Osteocyte (in vitro differentiated cells): ENCODE results near the gene UBASH3A. TPM values are rescaled to one million over a fixed set of nuclear protein-coding genes. Genes with fewer than 3 reads are reported as not detected.

Experiments
- DNase-seq: peaks from one replicate; pipeline ENCODE4 v3.0.0; 2021; ENCODE audit warnings: mixed read lengths; ENCODE audit not compliant: unreplicated experiment; ENCODE audit errors: extremely low spot score
- H3K27ac Mint-ChIP-seq: one replicate; pipeline ENCODE4 v1.8.0; 2021; ENCODE audit warnings: mild to moderate bottlenecking, mixed read lengths; ENCODE audit not compliant: unreplicated experiment
- H3K27me3 Mint-ChIP-seq: one replicate; pipeline ENCODE4 v1.8.0; 2021; ENCODE audit warnings: mixed read lengths; ENCODE audit not compliant: unreplicated experiment
- H3K36me3 Mint-ChIP-seq: one replicate; pipeline ENCODE4 v1.8.0; 2021; ENCODE audit warnings: mixed read lengths; ENCODE audit not compliant: unreplicated experiment
- H3K4me1 Mint-ChIP-seq: one replicate; pipeline ENCODE4 v1.8.0; 2021; ENCODE audit warnings: mixed read lengths; ENCODE audit not compliant: unreplicated experiment
- H3K4me3 Mint-ChIP-seq: one replicate; pipeline ENCODE4 v1.8.0; 2021; ENCODE audit warnings: mild to moderate bottlenecking, moderate library complexity, mixed read lengths; ENCODE audit not compliant: unreplicated experiment
- H3K9me3 Mint-ChIP-seq: one replicate; pipeline ENCODE4 v1.8.0; 2021; ENCODE audit warnings: mixed read lengths; ENCODE audit not compliant: unreplicated experiment
- CTCF ChIP-seq: fragments of 200-600 bp; sonication (generic); IDR thresholded peaks from 2 replicates; pipeline ENCODE4 v1.5.0; 2021; ENCODE audit warnings: antibody characterized with exemption, mild to moderate bottlenecking, moderate library complexity
- total RNA-seq: library from RNA; stranded (reverse); gene quantifications from 2 replicates; pipeline ENCODE4 v1.2.1, GENCODE V29; 2021

UBASH3A gene
- total RNA-seq, 1 donor from 2014 or later: not detected

- no peak for TF ChIP-seq CTCF
- H3K4me3 Mint-ChIP-seq: no peak overlapping the region
- no peaks in the 10 kb centered on the region for H3K9me3 Mint-ChIP-seq
- no peak overlapping the region for H3K27ac Mint-ChIP-seq
- H3K27me3 Mint-ChIP-seq: peaks cover 21% of the 10 kb centered on the region
- peaks cover 5% of the 10 kb centered on the region for H3K4me1 Mint-ChIP-seq
- no peaks in the 10 kb centered on the region for H3K36me3 Mint-ChIP-seq
- DNase-seq: no peak
Measured at GRCh38 chr21:42414066-42414465, 10.4 kb downstream of the UBASH3A start.

- H3K27me3 Mint-ChIP-seq: peaks cover 21% of the 10 kb centered on the region
- H3K27ac Mint-ChIP-seq: no peak overlapping the region
- peaks cover 5% of the 10 kb centered on the region for H3K4me1 Mint-ChIP-seq
- no peaks in the 10 kb centered on the region for H3K36me3 Mint-ChIP-seq
- no peak overlapping the region for H3K4me3 Mint-ChIP-seq
- DNase-seq: no peak
- H3K9me3 Mint-ChIP-seq: no peaks in the 10 kb centered on the region
- no peak for TF ChIP-seq CTCF
Measured at GRCh38 chr21:42414553-42414927, 10.8 kb downstream of the UBASH3A start.

GRCh38 chr21:42414928-42415769, 11.4 kb downstream of the UBASH3A start:
- H3K27ac Mint-ChIP-seq: no peak overlapping the region
- peaks cover 5% of the 10 kb centered on the region for H3K4me1 Mint-ChIP-seq
- DNase-seq: no peak

GRCh38 chr21:42417533-42417932, 13.8 kb downstream of the UBASH3A start:
- Mint-ChIP-seq H3K9me3 (no peaks in the 10 kb centered on the region), H3K27ac (no peak overlapping the region), H3K4me1 (peaks cover 5% of the 10 kb centered on the region), H3K4me3 (no peak overlapping the region), H3K27me3 (peaks cover 36% of the 10 kb centered on the region), H3K36me3 (no peaks in the 10 kb centered on the region)
- no peak for DNase-seq
- TF ChIP-seq CTCF: no peak

More at GRCh38 chr21:42414928-42415769, 11.4 kb downstream of the UBASH3A start:
- H3K4me3 Mint-ChIP-seq: no peak overlapping the region
- H3K36me3 Mint-ChIP-seq: no peaks in the 10 kb centered on the region
- H3K9me3 Mint-ChIP-seq: no peaks in the 10 kb centered on the region
- TF ChIP-seq CTCF: no peak
- H3K27me3 Mint-ChIP-seq: peaks cover 20% of the 10 kb centered on the region

- H3K27ac Mint-ChIP-seq: no peak overlapping the region
- DNase-seq: no peak
- peaks cover 5% of the 10 kb centered on the region for H3K4me1 Mint-ChIP-seq
- no peaks in the 10 kb centered on the region for H3K36me3 Mint-ChIP-seq
- peaks cover 50% of the 10 kb centered on the region for H3K27me3 Mint-ChIP-seq
- H3K4me3 Mint-ChIP-seq: no peak overlapping the region
- no peak for TF ChIP-seq CTCF
- no peaks in the 10 kb centered on the region for H3K9me3 Mint-ChIP-seq
Measured at GRCh38 chr21:42418886-42419285, 15.2 kb downstream of the UBASH3A start.
